ENCODE results near the gene PCDH15.

Gene PCDH15

DNA sequence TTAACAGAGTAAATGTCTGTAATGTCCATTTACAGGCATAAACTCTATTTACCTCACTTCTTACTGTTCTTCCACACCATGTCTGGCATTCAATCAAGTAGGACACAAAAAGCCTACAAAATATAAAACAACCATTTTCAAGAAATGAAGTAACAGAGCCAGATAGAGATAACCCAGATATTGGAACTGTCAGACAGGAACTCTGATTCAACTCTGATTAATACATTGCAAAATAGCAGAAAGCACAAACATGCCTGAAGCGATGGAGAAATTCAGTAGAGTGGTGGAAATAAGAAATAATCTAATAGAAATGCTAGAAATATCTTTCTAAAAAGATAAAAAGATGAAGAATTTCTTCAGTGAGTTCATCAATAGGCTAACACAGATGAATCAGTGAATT is 964.4 kb downstream of the PCDH15 start:
- no peak for DNase-seq

GRCh38 chr10:53833908-53834307 is 967.1 kb downstream of the PCDH15 start:
- DNase-seq: no peak

DNA sequence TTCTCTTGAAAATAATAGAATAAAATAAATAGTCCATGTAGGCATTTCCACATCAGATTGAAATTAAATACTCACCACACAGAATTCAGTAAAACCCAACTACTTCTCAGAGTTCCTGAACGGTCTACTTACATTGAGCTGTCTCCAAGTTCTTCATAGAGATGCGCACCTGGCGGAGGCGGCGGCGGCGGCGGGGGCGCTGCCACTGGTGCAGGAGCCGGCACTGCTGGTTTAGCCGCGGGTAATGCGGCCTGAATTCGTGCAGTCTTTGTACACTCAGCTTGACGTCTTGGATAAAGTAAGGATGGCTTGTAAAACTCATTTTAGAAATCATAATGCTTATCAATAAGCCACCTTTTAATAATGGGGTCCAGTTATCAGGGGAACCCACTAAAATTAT is 973.8 kb downstream of the PCDH15 start:
- no peak for DNase-seq

DNA sequence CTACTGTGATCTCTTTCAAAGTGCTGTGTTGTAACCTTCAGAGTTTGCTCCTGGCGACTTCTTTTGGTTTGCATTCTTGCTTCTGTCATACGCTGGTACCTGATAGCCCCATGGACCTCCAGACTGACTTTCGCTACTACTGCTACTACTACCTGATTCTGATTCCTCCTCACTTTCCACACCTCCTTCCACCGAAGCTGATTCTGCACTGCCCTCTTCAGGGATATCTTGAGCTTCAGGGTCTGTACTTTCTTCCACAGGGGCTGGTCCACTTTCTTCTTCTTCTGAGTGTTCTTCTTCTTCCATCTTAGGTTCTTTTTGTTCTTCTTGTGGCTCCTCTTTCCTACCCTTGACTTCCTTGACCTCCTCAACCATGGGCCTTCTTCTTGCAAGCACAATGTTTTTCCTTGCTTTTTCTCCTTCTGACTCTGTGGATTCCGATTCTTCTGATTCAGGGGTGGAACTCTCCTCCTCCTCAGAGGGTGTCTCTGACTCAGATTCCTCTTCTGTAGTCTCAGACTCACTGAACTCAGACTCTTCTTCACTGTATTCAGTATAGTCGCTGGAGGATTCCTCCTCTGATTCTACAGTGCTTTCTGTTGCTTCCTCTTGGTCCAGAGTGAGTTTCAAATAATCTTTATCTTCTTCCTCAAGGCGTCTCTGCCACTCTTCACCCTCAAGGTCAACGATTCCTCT is 992.2 kb downstream of the PCDH15 start:
- no peak for DNase-seq

GRCh38 chr10:53786236-53786900 is 1014.7 kb downstream of the PCDH15 start:
- no peak for DNase-seq

DNA sequence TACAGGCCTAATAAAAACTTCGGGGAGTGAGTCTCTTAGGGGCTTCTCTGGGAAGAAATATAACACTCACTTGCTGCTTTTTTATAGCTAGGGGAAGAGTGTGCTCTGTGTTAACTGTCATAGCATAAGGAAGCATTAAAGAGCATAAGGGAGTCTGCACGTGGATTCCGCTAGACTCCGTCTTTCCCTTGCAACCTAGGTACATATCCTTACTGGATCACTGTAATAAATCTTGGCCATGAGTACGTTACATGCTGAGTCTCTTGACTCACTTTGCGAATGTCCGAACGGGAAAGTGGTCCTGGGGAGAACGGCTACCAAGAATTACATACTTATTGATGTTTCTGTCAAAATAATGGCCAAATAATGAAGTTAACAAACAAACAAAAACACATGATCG is 1029.3 kb downstream of the PCDH15 start:
- no peak for DNase-seq

DNA sequence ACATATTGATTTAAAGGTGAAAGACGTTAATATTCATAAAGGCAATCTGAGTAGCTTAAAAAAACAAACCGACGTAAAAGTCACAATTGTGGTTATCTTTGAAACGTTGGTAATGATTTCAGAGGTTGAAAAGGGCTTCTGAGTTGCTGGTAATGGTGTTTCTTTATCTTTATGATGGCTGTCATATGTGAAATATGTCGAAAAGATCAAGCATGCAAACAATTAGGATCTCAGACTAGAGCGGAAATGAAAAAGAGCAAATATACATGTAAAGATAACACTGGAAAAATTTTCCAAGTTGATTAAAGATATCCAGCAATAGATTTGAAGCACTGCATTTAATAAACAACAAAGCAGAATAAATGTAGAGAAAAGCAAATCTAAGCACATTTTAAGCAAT is 1030.1 kb downstream of the PCDH15 start:
- no peak for DNase-seq

- no peak for DNase-seq
Observed at GRCh38 chr10:53765311-53765710, 1035.7 kb downstream of the PCDH15 start.

DNA sequence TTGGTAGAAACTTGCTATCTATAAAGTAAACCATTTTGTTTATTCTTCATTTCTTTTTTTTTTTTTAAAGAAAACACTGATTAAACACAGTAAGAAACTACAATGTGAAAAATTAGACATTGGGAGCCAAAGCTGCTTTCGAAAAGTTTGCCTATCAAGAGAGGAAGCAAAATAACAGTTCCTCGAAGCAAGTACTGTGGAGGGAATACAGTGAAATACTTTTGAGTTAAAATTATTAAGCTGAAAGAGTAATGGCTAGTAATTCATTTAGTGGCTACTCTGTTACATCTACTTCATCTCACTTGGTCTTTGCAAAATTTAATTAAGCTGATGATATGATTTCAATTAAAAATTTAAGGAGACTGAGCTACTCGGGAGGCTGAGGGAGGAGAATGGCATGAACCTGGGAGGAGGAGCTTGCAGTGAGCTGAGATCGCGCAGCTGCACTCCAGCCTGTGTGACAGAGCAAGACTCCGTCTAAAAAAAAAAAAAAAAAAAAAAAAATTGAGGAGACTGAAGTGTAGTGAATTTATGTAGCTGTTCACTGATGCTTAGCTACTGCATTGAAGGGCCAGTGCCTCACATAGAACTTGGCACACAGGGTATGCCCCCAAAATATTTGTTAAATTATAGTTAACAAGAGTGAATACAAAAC is 1046.3 kb downstream of the PCDH15 start:
- DNase-seq: no peak
